ENCODE data around the gene IL21R. TPM values are rescaled to one million over a fixed set of nuclear protein-coding genes. Genes with fewer than 3 reads are reported as not detected.
A peak's percentile ranks its signal among the peaks of the same experiment; 100 is the strongest.
"Not testable (repeated sequence)": the region's sequence is repeated elsewhere in the genome, so short reads cannot be mapped to it uniquely, and the experiment has no call there.

The IL21R gene
- polyA plus RNA-seq, 10 donors = 0.13 to 1.0 (median 0.31) TPM

GRCh38 chr16:27374804-27375425 lies 27.1 kb upstream of the IL21R start:
- DNase-seq = peak; percentile 48 to 73 (median 54)

GRCh38 chr16:27377666-27378485 lies 24.1 kb upstream of the IL21R start:
- no peak for DNase-seq

- no peak for DNase-seq
Observed at GRCh38 chr16:27378871-27379481, 23.0 kb upstream of the IL21R start.

- DNase-seq = no peak
Observed at GRCh38 chr16:27379919-27380318, 22.1 kb upstream of the IL21R start.

- DNase-seq = no peak
Observed at GRCh38 chr16:27381236-27381635, 20.7 kb upstream of the IL21R start.

GRCh38 chr16:27381974-27382855 lies 19.8 kb upstream of the IL21R start:
- no peak for DNase-seq

GRCh38 chr16:27383556-27384243 lies 18.3 kb upstream of the IL21R start:
- DNase-seq = no peak

- no peak for DNase-seq
Observed at GRCh38 chr16:27384425-27384824, 17.5 kb upstream of the IL21R start.

- no peak for DNase-seq
Observed at GRCh38 chr16:27385398-27385797, 16.6 kb upstream of the IL21R start.

- DNase-seq = no peak
Observed at GRCh38 chr16:27386674-27387073, 15.3 kb upstream of the IL21R start.

GRCh38 chr16:27387724-27388123 lies 14.2 kb upstream of the IL21R start:
- no peak for DNase-seq

GRCh38 chr16:27389272-27389961 lies 12.6 kb upstream of the IL21R start:
- DNase-seq = no peak

GRCh38 chr16:27390151-27390550 lies 11.8 kb upstream of the IL21R start:
- no peak for DNase-seq

- no peak for DNase-seq
Observed at GRCh38 chr16:27392671-27393070, 9.3 kb upstream of the IL21R start.

- no peak for DNase-seq
Observed at GRCh38 chr16:27394516-27394915, 7.5 kb upstream of the IL21R start.

GRCh38 chr16:27398341-27398893 lies 3.6 kb upstream of the IL21R start:
- DNase-seq = not testable (repeated sequence)

- DNase-seq = no peak
Observed at GRCh38 chr16:27398894-27399853, 2.8 kb upstream of the IL21R start.

- no peak for DNase-seq
Observed at GRCh38 chr16:27399969-27400368, 2.0 kb upstream of the IL21R start.

All from muscle of back (tissue), 11 donors.